Naive thymus-derived CD8-positive, alpha-beta T cell (primary cell): ENCODE data around the gene SKP2. TPM values are rescaled to one million over a fixed set of nuclear protein-coding genes. Genes with fewer than 3 reads are reported as not detected.
"Not testable (repeated sequence)": the region's sequence is repeated elsewhere in the genome, so short reads cannot be mapped to it uniquely, and the experiment has no call there.

Experiments used
- ATAC-seq, 2 donors: fragments of 150-1000 bp; cut with Tn5 transposase in 1 of 2; sonication (Bioruptor Pico), chemical (Tn5 transposase) in 1 of 2; 1 replicate in 1 of 2; 2 replicates in 1 of 2; pipeline ENCODE4 v1.10.0; 2021; ENCODE audit warnings: mild to moderate bottlenecking in 2 of 2, moderate library complexity in 2 of 2
- POLR2A ChIA-PET: fragments of 350-600 bp; sonication (Branson Sonifier 250); formaldehyde crosslinking; loops from one replicate; lab custom pipeline; 2021; ENCODE audit warnings: antibody characterized with exemption; lab: Charles Lee
- DNase-seq, 10 donors: peaks; one replicate each; pipeline versions ENCODE4 v3.0.0 to v3.0.0-alpha.2; 2020 to 2022
- H3K27ac Mint-ChIP-seq, 10 donors: one replicate each; pipeline ENCODE4 v1.8.0; 2020 to 2022; ENCODE audit warnings: mild to moderate bottlenecking in 10 of 10, mixed read lengths in 10 of 10, moderate library complexity in 4 of 10, inconsistent platforms in 1 of 10
- H3K27me3 Mint-ChIP-seq, 5 donors: one replicate each; pipeline ENCODE4 v1.8.0; 2021 to 2022; ENCODE audit warnings: mixed read lengths in 5 of 5
- H3K36me3 Mint-ChIP-seq, 3 donors: one replicate each; pipeline ENCODE4 v1.8.0; 2020 to 2022; ENCODE audit warnings: mixed read lengths in 3 of 3, mild to moderate bottlenecking in 2 of 3, inconsistent platforms in 1 of 3
- H3K4me1 Mint-ChIP-seq, 4 donors: one replicate each; pipeline ENCODE4 v1.8.0; 2021 to 2022; ENCODE audit warnings: mixed read lengths in 4 of 4
- H3K4me3 Mint-ChIP-seq, 10 donors: one replicate each; pipeline ENCODE4 v1.8.0; 2020 to 2022; ENCODE audit warnings: mild to moderate bottlenecking in 10 of 10, mixed read lengths in 10 of 10, moderate library complexity in 6 of 10, inconsistent platforms in 1 of 10
- H3K9me3 Mint-ChIP-seq, 9 donors: one replicate each; pipeline ENCODE4 v1.8.0; 2020 to 2022; ENCODE audit warnings: mixed read lengths in 9 of 9, mild to moderate bottlenecking in 3 of 9, inconsistent platforms in 1 of 9, moderate library complexity in 1 of 9
- polyA plus RNA-seq, 3 donors: library from polyadenylated mRNA; unstranded; fragments of 300-500 nt; fragmentation: Illumina TruSeq; gene quantifications; one replicate each; pipeline ENCODE4 v1.2.3, GENCODE V29; 2021
- total RNA-seq, 8 experiments: library from RNA in 2 of 8; stranded (reverse) in 2 of 8; gene quantifications; one replicate each; pipeline ENCODE4 v1.2.3 and lab custom pipeline; 2021 to 2026

Gene SKP2
- total RNA-seq, result 10 to 100 TPM; 18.5 to 21.5 TPM
- 10 to 100 TPM; 15.3 to 21.2 (median 15.4) TPM for polyA plus RNA-seq
- total RNA-seq (lab: John Stamatoyannopoulos, UW), result 14.8 to 46.3 (median 32.0) reads per million in 6 experiments

- POLR2A ChIA-PET, result interaction anchor here (0.7 to 3.5 kb wide), 6 partner anchors 26 to 1236 kb away, joined by 3 to 41 read pairs (median 4); partner anchors contain the start of genes BRIX1, DNAJC21, NADK2 and NIPBL
- Mint-ChIP-seq H3K36me3 (peaks cover 6 to 31% (median 9%) of the 10 kb centered on the region in 3 donors), H3K27me3 (no peaks in the 10 kb centered on the region), H3K4me3 (peak within 1 kb of the TSS; percentile 92 to 98 (median 96)), H3K4me1 (peaks cover 24 to 76% (median 67%) of the 10 kb centered on the region in 4 donors), H3K27ac (peak within 1 kb of the TSS; percentile 85 to 98 (median 94)), H3K9me3 (no peaks in the 10 kb centered on the region)
- DNase-seq (peak; percentile 90 to 98 (median 96)), ATAC-seq (peak; percentile 96 to 97)
Measured at GRCh38 chr5:36151434-36152323, at the start of gene SKP2, which contains the start of gene LMBRD2. Gene SKP2 (plus strand): TSS chr5:36152111. CDS start chr5:36152263, 152 bp downstream. Gene LMBRD2 (minus strand): TSS chr5:36151887. CDS start chr5:36143349, 8,538 bp downstream.

- H3K36me3 Mint-ChIP-seq, result peaks cover 12 to 72% (median 42%) of the 10 kb centered on the region in 3 donors
- POLR2A ChIA-PET, result no interaction called here
Measured at GRCh38 chr5:36105819-36106218, 46.1 kb upstream of the SKP2 start.

GRCh38 chr5:36108758-36109460, 43.0 kb upstream of the SKP2 start:
- Mint-ChIP-seq H3K27ac (no peak overlapping the region), H3K4me3 (no peak overlapping the region), H3K4me1 (no peaks in the 10 kb centered on the region), H3K9me3 (no peaks in the 10 kb centered on the region), H3K27me3 (no peaks in the 10 kb centered on the region), H3K36me3 (peaks cover 12 to 86% (median 39%) of the 10 kb centered on the region in 3 donors)
- POLR2A ChIA-PET, result no interaction called here
- ATAC-seq, result no peak
- no peak for DNase-seq

More at GRCh38 chr5:36105819-36106218, 46.1 kb upstream of the SKP2 start:
- Mint-ChIP-seq H3K4me1 (no peaks in the 10 kb centered on the region), H3K27ac (no peak overlapping the region), H3K4me3 (no peak overlapping the region), H3K27me3 (no peaks in the 10 kb centered on the region), H3K9me3 (no peaks in the 10 kb centered on the region)
- ATAC-seq (no peak), DNase-seq (no peak)

- ATAC-seq, result no peak
- no peak overlapping the region for H3K27ac Mint-ChIP-seq
- H3K9me3 Mint-ChIP-seq, result no peaks in the 10 kb centered on the region
- no peak for DNase-seq
- POLR2A ChIA-PET, result no interaction called here
- H3K4me3 Mint-ChIP-seq, result no peak overlapping the region
- H3K27me3 Mint-ChIP-seq, result no peaks in the 10 kb centered on the region
- H3K4me1 Mint-ChIP-seq, result no peaks in the 10 kb centered on the region
- H3K36me3 Mint-ChIP-seq, result peaks cover 21 to 88% (median 37%) of the 10 kb centered on the region in 3 donors
Measured at GRCh38 chr5:36111238-36111637, 40.7 kb upstream of the SKP2 start.

GRCh38 chr5:36125868-36126267, 26.0 kb upstream of the SKP2 start:
- no peak for ATAC-seq
- Mint-ChIP-seq H3K36me3 (peaks cover 17 to 70% (median 35%) of the 10 kb centered on the region in 3 donors), H3K27ac (no peak overlapping the region), H3K27me3 (no peaks in the 10 kb centered on the region), H3K9me3 (peaks cover 6 to 18% (median 9%) of the 10 kb centered on the region in 9 donors), H3K4me3 (no peak overlapping the region), H3K4me1 (peaks cover 7 to 20% (median 13%) of the 10 kb centered on the region in 4 donors)
- POLR2A ChIA-PET, result interaction anchor here (1.0 kb wide), 1 partner anchor 26 kb away, joined by 3 read pairs; the partner anchor contains the start of genes LMBRD2 and SKP2
- no peak for DNase-seq

- H3K9me3 Mint-ChIP-seq, result peaks cover 6 to 19% (median 9%) of the 10 kb centered on the region in 9 donors
- H3K27me3 Mint-ChIP-seq, result no peaks in the 10 kb centered on the region
- no peak for DNase-seq
- H3K36me3 Mint-ChIP-seq, result peaks cover 30 to 84% (median 51%) of the 10 kb centered on the region in 3 donors
- no peak overlapping the region for H3K4me3 Mint-ChIP-seq
- no peak overlapping the region for H3K27ac Mint-ChIP-seq
- POLR2A ChIA-PET, result interaction anchor here (0.6 kb wide), 1 partner anchor 970 kb away, joined by 3 read pairs; no protein-coding TSS in a partner anchor
- no peak for ATAC-seq
- peaks cover 10 to 30% (median 20%) of the 10 kb centered on the region in 4 donors for H3K4me1 Mint-ChIP-seq
Measured at GRCh38 chr5:36128795-36129194, 23.1 kb upstream of the SKP2 start.

- ATAC-seq, POLR2A ChIA-PET, H3K27me3 Mint-ChIP-seq, H3K4me3 Mint-ChIP-seq, H3K27ac Mint-ChIP-seq, DNase-seq: not testable (repeated sequence)
- H3K4me1 Mint-ChIP-seq, result peaks cover 10 to 33% (median 20%) of the 10 kb centered on the region in 4 donors
- peaks cover 35 to 86% (median 58%) of the 10 kb centered on the region in 3 donors for H3K36me3 Mint-ChIP-seq
- H3K9me3 Mint-ChIP-seq, result peaks cover 6 to 19% (median 9%) of the 10 kb centered on the region in 9 donors
Measured at GRCh38 chr5:36129666-36130065, 22.2 kb upstream of the SKP2 start.

- POLR2A ChIA-PET, H3K27me3 Mint-ChIP-seq, H3K27ac Mint-ChIP-seq, DNase-seq, H3K4me3 Mint-ChIP-seq, ATAC-seq: not testable (repeated sequence)
- peaks cover 44 to 81% (median 65%) of the 10 kb centered on the region in 3 donors for H3K36me3 Mint-ChIP-seq
- peaks cover 6 to 21% (median 11%) of the 10 kb centered on the region in 9 donors for H3K9me3 Mint-ChIP-seq
- H3K4me1 Mint-ChIP-seq, result peaks cover 8 to 24% (median 13%) of the 10 kb centered on the region in 4 donors
Measured at GRCh38 chr5:36133009-36133408, 18.9 kb upstream of the SKP2 start.

GRCh38 chr5:36135988-36136387, 15.9 kb upstream of the SKP2 start:
- DNase-seq, result no peak
- peaks cover 2 to 12% (median 6%) of the 10 kb centered on the region in 4 donors for H3K4me1 Mint-ChIP-seq
- POLR2A ChIA-PET, result no interaction called here
- H3K27me3 Mint-ChIP-seq, result no peaks in the 10 kb centered on the region
- ATAC-seq, result no peak
- H3K4me3 Mint-ChIP-seq, result no peak overlapping the region
- peaks cover 46 to 76% (median 64%) of the 10 kb centered on the region in 3 donors for H3K36me3 Mint-ChIP-seq
- H3K27ac Mint-ChIP-seq, result no peak overlapping the region
- H3K9me3 Mint-ChIP-seq, result peaks cover 0 to 14% (median 2%) of the 10 kb centered on the region in 9 donors

GRCh38 chr5:36136581-36136980, 15.3 kb upstream of the SKP2 start:
- H3K27ac Mint-ChIP-seq, result no peak overlapping the region
- POLR2A ChIA-PET, result no interaction called here
- H3K27me3 Mint-ChIP-seq, result no peaks in the 10 kb centered on the region
- H3K4me3 Mint-ChIP-seq, result no peak overlapping the region
- H3K9me3 Mint-ChIP-seq, result peaks cover 0 to 14% (median 0%) of the 10 kb centered on the region in 9 donors
- DNase-seq (no peak), ATAC-seq (no peak)
- H3K36me3 Mint-ChIP-seq, result peaks cover 46 to 76% (median 62%) of the 10 kb centered on the region in 3 donors
- peaks cover under 1 to 10% (median 2%) of the 10 kb centered on the region in 4 donors for H3K4me1 Mint-ChIP-seq

- no peak overlapping the region for H3K4me3 Mint-ChIP-seq
- POLR2A ChIA-PET, result no interaction called here
- ATAC-seq, result no peak
- peaks cover 34 to 63% (median 50%) of the 10 kb centered on the region in 3 donors for H3K36me3 Mint-ChIP-seq
- no peaks in the 10 kb centered on the region for H3K27me3 Mint-ChIP-seq
- H3K27ac Mint-ChIP-seq, result no peak overlapping the region
- H3K4me1 Mint-ChIP-seq, result peaks cover 0 to 3% (median 0%) of the 10 kb centered on the region in 4 donors
- H3K9me3 Mint-ChIP-seq, result peaks cover 0 to 14% (median 0%) of the 10 kb centered on the region in 9 donors
- no peak for DNase-seq
Measured at GRCh38 chr5:36138900-36139683, 12.8 kb upstream of the SKP2 start.
